ENCODE measurements around the gene NEURL1. TPM values are rescaled to one million over a fixed set of nuclear protein-coding genes. Genes with fewer than 3 reads are reported as not detected.

NEURL1 gene
- total RNA-seq, 2 donors from 2014 or later, result 0.37 to 0.38 TPM

GRCh38 chr10:103455235-103455634 lies 38.3 kb upstream of the NEURL1 start:
- no peaks in the 10 kb centered on the region for H3K4me1 Mint-ChIP-seq
- H3K36me3 Mint-ChIP-seq (ENCODE audit: low read depth), result no peaks in the 10 kb centered on the region

GRCh38 chr10:103456074-103456660 lies 37.3 kb upstream of the NEURL1 start:
- Mint-ChIP-seq H3K36me3 (ENCODE audit: low read depth) (no peaks in the 10 kb centered on the region), H3K27me3 (ENCODE audit: insufficient read depth) (no peaks in the 10 kb centered on the region), H3K27ac (no peak overlapping the region), H3K9me3 (no peaks in the 10 kb centered on the region), H3K4me1 (no peaks in the 10 kb centered on the region), H3K4me3 (no peak overlapping the region)
- no peaks in the 10 kb centered on the region for H3K27me3 ChIP-seq (ENCODE audit: control insufficient read depth, insufficient read depth, low read length, poor library complexity, severe bottlenecking)
- no peaks in the 10 kb centered on the region for H3K4me1 ChIP-seq (ENCODE audit: control insufficient read depth, insufficient read depth, low read length)
- TF ChIP-seq CTCF (conservative IDR thresholded peaks at IDR 0.05), result no peak
- H3K9ac ChIP-seq (ENCODE audit: extremely low read depth, low read length, poor library complexity, severe bottlenecking), result no peak overlapping the region
- no peaks in the 10 kb centered on the region for H3K36me3 ChIP-seq (ENCODE audit: control insufficient read depth, insufficient read depth, low read length)
- no peaks in the 10 kb centered on the region for H3K9me3 ChIP-seq (ENCODE audit: control insufficient read depth, low read length)
- H3K4me3 ChIP-seq (ENCODE audit: low read length), result no peak overlapping the region
- WGBS, 2 experiments (ENCODE audit: insufficient coverage in 1 of 2, insufficient read length in 1 of 2), result 93 to 100% methylated on average over 1 to 9 of the region's 9 CpGs
- no peak for DNase-seq
- no peak overlapping the region for H3K27ac ChIP-seq (ENCODE audit: low read depth, low read length)

More at GRCh38 chr10:103455235-103455634, 38.3 kb upstream of the NEURL1 start:
- no peak overlapping the region for H3K27ac ChIP-seq (ENCODE audit: low read depth, low read length)
- H3K9me3 ChIP-seq (ENCODE audit: control insufficient read depth, low read length), result no peaks in the 10 kb centered on the region
- no peaks in the 10 kb centered on the region for H3K36me3 ChIP-seq (ENCODE audit: control insufficient read depth, insufficient read depth, low read length)
- Mint-ChIP-seq H3K9me3 (no peaks in the 10 kb centered on the region), H3K27me3 (ENCODE audit: insufficient read depth) (no peaks in the 10 kb centered on the region), H3K4me3 (no peak overlapping the region), H3K27ac (no peak overlapping the region)
- H3K9ac ChIP-seq (ENCODE audit: extremely low read depth, low read length, poor library complexity, severe bottlenecking), result no peak overlapping the region
- H3K4me1 ChIP-seq (ENCODE audit: control insufficient read depth, insufficient read depth, low read length), result no peaks in the 10 kb centered on the region
- no peak for DNase-seq
- 91 to 95% methylated on average over 22 to 25 of the region's 25 CpGs for WGBS, 2 experiments (ENCODE audit: insufficient coverage in 1 of 2, insufficient read length in 1 of 2)
- H3K4me3 ChIP-seq (ENCODE audit: low read length), result no peak overlapping the region
- TF ChIP-seq CTCF (conservative IDR thresholded peaks at IDR 0.05), result no peak
- H3K27me3 ChIP-seq (ENCODE audit: control insufficient read depth, insufficient read depth, low read length, poor library complexity, severe bottlenecking), result no peaks in the 10 kb centered on the region

- Mint-ChIP-seq H3K4me3 (no peak overlapping the region), H3K4me1 (no peaks in the 10 kb centered on the region), H3K9me3 (no peaks in the 10 kb centered on the region), H3K36me3 (ENCODE audit: low read depth) (no peaks in the 10 kb centered on the region), H3K27ac (no peak overlapping the region), H3K27me3 (ENCODE audit: insufficient read depth) (no peaks in the 10 kb centered on the region)
- no peak overlapping the region for H3K9ac ChIP-seq (ENCODE audit: extremely low read depth, low read length, poor library complexity, severe bottlenecking)
- no peak overlapping the region for H3K4me3 ChIP-seq (ENCODE audit: low read length)
- 87 to 100% methylated on average over 3 to 8 of the region's 8 CpGs for WGBS, 2 experiments (ENCODE audit: insufficient coverage in 1 of 2, insufficient read length in 1 of 2)
- H3K4me1 ChIP-seq (ENCODE audit: control insufficient read depth, insufficient read depth, low read length), result no peaks in the 10 kb centered on the region
- no peaks in the 10 kb centered on the region for H3K9me3 ChIP-seq (ENCODE audit: control insufficient read depth, low read length)
- H3K27ac ChIP-seq (ENCODE audit: low read depth, low read length), result no peak overlapping the region
- no peak for TF ChIP-seq CTCF (conservative IDR thresholded peaks at IDR 0.05)
- H3K27me3 ChIP-seq (ENCODE audit: control insufficient read depth, insufficient read depth, low read length, poor library complexity, severe bottlenecking), result no peaks in the 10 kb centered on the region
- no peak for DNase-seq
- no peaks in the 10 kb centered on the region for H3K36me3 ChIP-seq (ENCODE audit: control insufficient read depth, insufficient read depth, low read length)
These were observed 36.3 kb upstream of the NEURL1 start for GRCh38 chr10:103457176-103457712.

Data from endodermal cell (in vitro differentiated cells).